ENCODE results near the gene ZNF268. TPM values are rescaled to one million over a fixed set of nuclear protein-coding genes. Genes with fewer than 3 reads are reported as not detected.

ZNF268 gene
- total RNA-seq, 1 experiment from 2014 or later = 38.2 TPM

DNA sequence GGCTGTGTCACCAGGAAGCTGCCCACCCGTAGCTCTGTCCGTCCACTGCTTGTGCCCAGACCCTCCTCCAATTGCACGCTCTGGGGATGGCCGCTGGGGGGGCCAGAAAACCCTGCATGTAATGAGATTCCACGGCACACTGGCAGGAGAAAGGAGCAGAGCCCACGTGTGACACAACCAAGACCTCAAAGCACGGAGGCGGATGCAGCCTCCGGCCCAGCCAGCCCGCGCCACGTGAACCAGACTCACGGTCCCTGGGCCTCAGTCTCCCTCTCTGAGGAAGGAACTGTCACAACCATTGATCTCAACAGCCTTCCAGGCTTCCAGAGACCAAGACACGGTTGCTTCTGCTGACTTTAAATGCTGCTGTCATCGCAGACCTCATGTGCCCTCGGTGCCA lies 39.9 kb downstream of the ZNF268 start:
- DNase-seq = no peak
- Histone ChIP-seq H3K23me2 (ENCODE audit: insufficient read length, low read depth, low read length, poor library complexity, severe bottlenecking) (no peaks in the 10 kb centered on the region), H3T11ph (ENCODE audit: low read length) (no peak overlapping the region), H3K14ac (ENCODE audit: insufficient read depth, low read length) (no peak overlapping the region), H4K20me1 (ENCODE audit: control insufficient read depth, insufficient read depth, insufficient read length) (no peaks in the 10 kb centered on the region), H3K9ac (ENCODE audit: extremely low read depth, insufficient read length, low read length) (no peak overlapping the region), H3K23ac (ENCODE audit: insufficient read length, low read depth, low read length) (no peak overlapping the region), H3K27ac (ENCODE audit: insufficient read length, low read depth, low read length) (no peak overlapping the region), H3K4me2 (ENCODE audit: insufficient read depth, insufficient read length, low read length) (no peak overlapping the region), H3K18ac (ENCODE audit: insufficient read length, low read depth, low read length) (no peak overlapping the region), H3K56ac (ENCODE audit: insufficient read length, low read depth, low read length) (no peak overlapping the region), H2BK120ac (ENCODE audit: low read depth, low read length, poor library complexity, severe bottlenecking) (no peak overlapping the region), H4K5ac (ENCODE audit: insufficient read length, low read depth, low read length) (no peak overlapping the region), H2AFZ (ENCODE audit: low read length) (no peak overlapping the region), H3K79me2 (ENCODE audit: insufficient read depth, low read length) (no peaks in the 10 kb centered on the region), H3K4ac (ENCODE audit: low read depth, low read length) (no peak overlapping the region), H4K91ac (ENCODE audit: insufficient read length, low read depth, low read length) (no peak overlapping the region), H2BK12ac (ENCODE audit: insufficient read length, low read depth, low read length) (no peak overlapping the region), H3K9me3 (ENCODE audit: control insufficient read depth, low read depth, low read length) (peaks cover 82% of the 10 kb centered on the region), H4K8ac (replicated peaks; ENCODE audit: insufficient read length, low read depth, low read length) (no peak overlapping the region), H2AK5ac (ENCODE audit: insufficient read length, low read length) (no peak overlapping the region), H2BK20ac (ENCODE audit: low read depth, low read length, poor library complexity, severe bottlenecking) (no peak overlapping the region), H2BK15ac (ENCODE audit: low read depth, low read length) (no peak overlapping the region), H3K27me3 (ENCODE audit: insufficient read depth, low read length) (no peaks in the 10 kb centered on the region), H3K4me1 (ENCODE audit: insufficient read depth, low read length) (no peaks in the 10 kb centered on the region), H3K79me1 (ENCODE audit: insufficient read depth, low read depth, low read length, poor library complexity, severe bottlenecking) (no peaks in the 10 kb centered on the region), H2BK5ac (ENCODE audit: insufficient read length, low read length) (no peak overlapping the region)
- WGBS (ENCODE audit: extremely low coverage, insufficient read length, low lambda C conversion rate) = no CpG with 5 or more reads among the region's 16 CpGs
- Mint-ChIP-seq H3K27me3 (ENCODE audit: low read depth) (peaks cover 8% of the 10 kb centered on the region), H3K27ac (no peak overlapping the region), H3K4me3 (no peak overlapping the region), H3K36me3 (ENCODE audit: insufficient read depth in 1 of 3, low read depth in 3 of 3) (peaks cover 22 to 41% (median 24%) of the 10 kb centered on the region in 3 experiments; a peak in 6 of 7 replicates), H3K4me1 (no peaks in the 10 kb centered on the region), H3K9me3 (peaks cover 90 to 95% of the 10 kb centered on the region in 2 experiments)
- TF ChIP-seq, protein P1, sequence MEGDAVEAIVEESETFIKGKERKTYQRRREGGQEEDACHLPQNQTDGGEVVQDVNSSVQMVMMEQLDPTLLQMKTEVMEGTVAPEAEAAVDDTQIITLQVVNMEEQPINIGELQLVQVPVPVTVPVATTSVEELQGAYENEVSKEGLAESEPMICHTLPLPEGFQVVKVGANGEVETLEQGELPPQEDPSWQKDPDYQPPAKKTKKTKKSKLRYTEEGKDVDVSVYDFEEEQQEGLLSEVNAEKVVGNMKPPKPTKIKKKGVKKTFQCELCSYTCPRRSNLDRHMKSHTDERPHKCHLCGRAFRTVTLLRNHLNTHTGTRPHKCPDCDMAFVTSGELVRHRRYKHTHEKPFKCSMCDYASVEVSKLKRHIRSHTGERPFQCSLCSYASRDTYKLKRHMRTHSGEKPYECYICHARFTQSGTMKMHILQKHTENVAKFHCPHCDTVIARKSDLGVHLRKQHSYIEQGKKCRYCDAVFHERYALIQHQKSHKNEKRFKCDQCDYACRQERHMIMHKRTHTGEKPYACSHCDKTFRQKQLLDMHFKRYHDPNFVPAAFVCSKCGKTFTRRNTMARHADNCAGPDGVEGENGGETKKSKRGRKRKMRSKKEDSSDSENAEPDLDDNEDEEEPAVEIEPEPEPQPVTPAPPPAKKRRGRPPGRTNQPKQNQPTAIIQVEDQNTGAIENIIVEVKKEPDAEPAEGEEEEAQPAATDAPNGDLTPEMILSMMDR (conservative IDR thresholded peaks at IDR 0.05) = no peak
